Nephron (organoid): ENCODE data around the gene PTPRM.

Experiments used
- H3K27ac Mint-ChIP-seq, 3 experiments: 2 replicates each; pipeline ENCODE4 v1.8.0; 2020; ENCODE audit warnings: mixed read lengths in 3 of 3, mild to moderate bottlenecking in 2 of 3, moderate library complexity in 1 of 3
- H3K27me3 Mint-ChIP-seq: 2 replicates; pipeline ENCODE4 v1.8.0; 2021; ENCODE audit warnings: low read depth, mild to moderate bottlenecking, moderate library complexity, mixed read lengths
- H3K36me3 Mint-ChIP-seq: 2 replicates; pipeline ENCODE4 v1.8.0; 2020; ENCODE audit warnings: low read depth, mixed read lengths
- H3K4me1 Mint-ChIP-seq: 2 replicates; pipeline ENCODE4 v1.8.0; 2020; ENCODE audit warnings: mixed read lengths
- H3K4me3 Mint-ChIP-seq, 3 experiments: 2 replicates each; pipeline ENCODE4 v1.8.0; 2020; ENCODE audit warnings: mild to moderate bottlenecking in 3 of 3, mixed read lengths in 3 of 3, moderate library complexity in 2 of 3
- H3K9me3 Mint-ChIP-seq: 2 replicates; pipeline ENCODE4 v1.8.0; 2020; ENCODE audit warnings: mixed read lengths
- TF ChIP-seq, protein P1 (sequence below), 3 experiments: fragments of 200-600 bp; sonication (generic); IDR thresholded peaks; one replicate each; pipeline ENCODE4 v1.5.0; 2021; ENCODE audit warnings: antibody characterized with exemption in 3 of 3; ENCODE audit not compliant: unreplicated experiment in 3 of 3

Gene PTPRM

DNA sequence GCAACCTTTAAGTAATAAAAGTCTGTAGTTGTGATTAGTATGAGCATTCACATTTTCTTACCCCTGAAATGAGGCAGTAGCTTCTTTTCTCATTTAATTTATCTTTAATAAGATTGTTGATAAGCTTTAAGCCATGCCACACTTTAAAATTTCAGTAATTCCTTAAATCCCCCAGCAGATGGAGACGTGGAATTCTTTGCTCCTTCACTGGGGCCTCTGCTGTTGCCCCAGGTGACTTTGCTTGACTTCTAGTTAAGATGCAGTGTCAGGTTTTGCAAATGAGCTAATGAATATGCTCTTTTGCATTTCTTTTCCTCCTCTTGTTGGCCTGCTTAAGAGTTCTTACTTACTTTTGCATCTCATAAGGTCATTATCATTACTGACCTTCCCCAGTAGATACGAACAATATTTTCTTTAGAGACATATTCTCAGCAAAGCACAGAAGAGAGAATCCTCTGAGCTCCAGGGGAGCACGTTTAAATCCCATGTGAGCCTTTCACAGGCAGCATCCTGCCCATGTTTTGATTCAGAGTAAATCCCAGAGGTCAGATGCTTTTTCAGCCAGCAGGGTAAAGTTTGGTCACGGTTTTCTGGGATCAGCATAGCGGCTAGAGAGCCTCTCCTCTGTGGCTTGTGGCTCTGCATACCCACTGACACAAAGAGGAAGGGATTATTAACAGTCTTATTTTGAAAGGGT, 222.9 kb downstream of the PTPRM start:
- no peak overlapping the region for H3K4me3 Mint-ChIP-seq
- peak overlapping the region; percentile 4 to 78 (median 11) for H3K27ac Mint-ChIP-seq
- H3K27me3 Mint-ChIP-seq = no peaks in the 10 kb centered on the region
- peaks cover 4% of the 10 kb centered on the region for H3K36me3 Mint-ChIP-seq
- no peaks in the 10 kb centered on the region for H3K9me3 Mint-ChIP-seq
- peaks cover 15% of the 10 kb centered on the region for H3K4me1 Mint-ChIP-seq
- TF ChIP-seq, protein P1, sequence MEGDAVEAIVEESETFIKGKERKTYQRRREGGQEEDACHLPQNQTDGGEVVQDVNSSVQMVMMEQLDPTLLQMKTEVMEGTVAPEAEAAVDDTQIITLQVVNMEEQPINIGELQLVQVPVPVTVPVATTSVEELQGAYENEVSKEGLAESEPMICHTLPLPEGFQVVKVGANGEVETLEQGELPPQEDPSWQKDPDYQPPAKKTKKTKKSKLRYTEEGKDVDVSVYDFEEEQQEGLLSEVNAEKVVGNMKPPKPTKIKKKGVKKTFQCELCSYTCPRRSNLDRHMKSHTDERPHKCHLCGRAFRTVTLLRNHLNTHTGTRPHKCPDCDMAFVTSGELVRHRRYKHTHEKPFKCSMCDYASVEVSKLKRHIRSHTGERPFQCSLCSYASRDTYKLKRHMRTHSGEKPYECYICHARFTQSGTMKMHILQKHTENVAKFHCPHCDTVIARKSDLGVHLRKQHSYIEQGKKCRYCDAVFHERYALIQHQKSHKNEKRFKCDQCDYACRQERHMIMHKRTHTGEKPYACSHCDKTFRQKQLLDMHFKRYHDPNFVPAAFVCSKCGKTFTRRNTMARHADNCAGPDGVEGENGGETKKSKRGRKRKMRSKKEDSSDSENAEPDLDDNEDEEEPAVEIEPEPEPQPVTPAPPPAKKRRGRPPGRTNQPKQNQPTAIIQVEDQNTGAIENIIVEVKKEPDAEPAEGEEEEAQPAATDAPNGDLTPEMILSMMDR (IDR thresholded peaks at IDR 0.05; ENCODE audit: unreplicated experiment in 3 of 3) = peak; percentile 53 to 64 (median 63)

DNA sequence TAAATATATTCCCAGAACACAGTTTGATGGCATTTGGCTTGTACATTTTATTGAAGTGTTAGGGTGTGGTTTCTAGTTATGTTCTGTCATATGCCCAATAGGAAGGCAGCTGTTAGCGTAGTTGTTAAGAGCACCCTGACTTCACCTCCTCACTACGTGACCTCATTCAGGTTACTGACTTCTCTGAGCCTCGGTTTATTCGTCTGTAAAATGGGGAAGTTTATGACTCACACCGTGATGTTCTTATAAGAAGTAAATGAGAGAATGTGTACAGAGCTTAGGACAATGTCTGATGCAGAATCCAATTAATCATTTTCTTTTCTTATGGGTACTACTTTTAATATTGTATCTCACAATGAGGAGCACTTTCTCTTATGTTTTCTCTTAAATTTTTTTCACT, 226.0 kb downstream of the PTPRM start:
- TF ChIP-seq, protein P1 (IDR thresholded peaks at IDR 0.05; ENCODE audit: unreplicated experiment in 3 of 3) = no peak
- no peaks in the 10 kb centered on the region for H3K9me3 Mint-ChIP-seq
- no peak overlapping the region for H3K27ac Mint-ChIP-seq
- H3K27me3 Mint-ChIP-seq = no peaks in the 10 kb centered on the region
- H3K36me3 Mint-ChIP-seq = peaks cover 4% of the 10 kb centered on the region
- H3K4me1 Mint-ChIP-seq = peaks cover 17% of the 10 kb centered on the region
- H3K4me3 Mint-ChIP-seq = no peak overlapping the region

DNA sequence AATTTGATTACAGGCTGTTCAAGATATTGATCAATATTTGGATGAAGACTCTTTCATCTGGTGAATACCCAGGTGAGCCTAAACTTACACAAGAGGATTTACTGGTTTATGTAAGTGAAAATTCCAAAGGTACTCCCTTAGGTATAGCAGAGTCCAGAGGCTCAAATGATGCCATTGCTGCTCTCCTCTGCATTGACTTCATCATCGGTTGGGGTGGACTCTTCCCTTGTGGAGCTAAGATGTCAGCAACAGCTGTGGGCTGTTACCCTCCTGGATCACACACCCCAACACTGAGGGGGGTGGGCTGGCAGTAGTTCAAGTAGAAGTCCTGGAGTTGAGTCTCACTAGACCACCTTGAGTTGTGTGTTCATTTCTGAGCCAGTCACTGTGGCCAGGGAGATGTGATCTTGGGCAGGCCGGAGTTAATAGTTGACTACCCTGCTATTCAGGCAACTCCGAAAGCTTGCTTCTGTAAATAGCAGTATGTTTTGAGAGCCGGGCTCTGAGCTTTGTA, 236.9 kb downstream of the PTPRM start:
- Mint-ChIP-seq H3K9me3 (no peaks in the 10 kb centered on the region), H3K27me3 (no peaks in the 10 kb centered on the region), H3K4me1 (no peaks in the 10 kb centered on the region), H3K4me3 (no peak overlapping the region), H3K27ac (peak overlapping the region in 1 of 3 experiments; percentile 5), H3K36me3 (no peaks in the 10 kb centered on the region)
- TF ChIP-seq, protein P1 (IDR thresholded peaks at IDR 0.05; ENCODE audit: unreplicated experiment in 3 of 3) = no peak

DNA sequence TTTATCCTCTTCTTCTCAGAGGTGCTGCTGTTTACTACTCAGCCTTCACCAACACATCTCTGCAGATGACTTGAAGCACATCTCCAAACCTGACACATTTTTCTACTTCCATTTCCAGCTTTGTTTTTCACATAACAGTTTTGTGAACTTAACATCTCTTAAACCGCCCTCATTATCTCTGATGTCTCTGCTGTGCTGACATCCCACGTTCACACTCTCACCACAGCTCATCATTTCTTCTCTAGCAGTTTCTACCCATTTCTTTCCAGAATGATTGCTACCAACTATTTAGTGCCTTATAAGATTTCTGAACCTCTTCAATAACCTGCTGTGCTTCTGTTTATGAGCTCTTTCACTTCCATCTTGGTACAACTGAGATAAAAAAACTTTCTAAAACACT, 238.0 kb downstream of the PTPRM start:
- Mint-ChIP-seq H3K27ac (no peak overlapping the region), H3K4me3 (no peak overlapping the region), H3K9me3 (no peaks in the 10 kb centered on the region), H3K36me3 (no peaks in the 10 kb centered on the region), H3K27me3 (no peaks in the 10 kb centered on the region), H3K4me1 (no peaks in the 10 kb centered on the region)
- TF ChIP-seq, protein P1 (IDR thresholded peaks at IDR 0.05; ENCODE audit: unreplicated experiment in 3 of 3) = no peak

DNA sequence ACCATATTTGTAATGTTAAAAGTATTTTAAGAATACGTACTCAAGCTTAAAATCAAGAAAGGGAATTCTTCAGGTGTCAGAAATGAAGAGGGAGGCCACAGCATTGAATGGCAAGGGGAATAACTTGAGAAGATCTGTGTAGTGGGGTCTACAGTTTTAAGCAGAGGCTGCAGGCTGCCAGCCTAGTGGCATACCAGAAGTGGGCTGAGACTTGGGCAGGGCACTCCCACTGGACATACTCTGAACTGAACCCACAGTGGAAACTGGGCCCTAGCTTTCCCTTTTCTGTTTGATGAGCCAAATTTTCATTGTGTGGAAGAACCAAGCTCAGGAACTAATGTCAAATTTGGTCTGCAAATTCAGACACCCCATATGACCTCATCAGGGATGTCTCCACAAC, 238.8 kb downstream of the PTPRM start:
- no peaks in the 10 kb centered on the region for H3K27me3 Mint-ChIP-seq
- H3K27ac Mint-ChIP-seq = no peak overlapping the region
- H3K36me3 Mint-ChIP-seq = no peaks in the 10 kb centered on the region
- TF ChIP-seq, protein P1 (IDR thresholded peaks at IDR 0.05; ENCODE audit: unreplicated experiment in 3 of 3) = no peak
- H3K4me3 Mint-ChIP-seq = no peak overlapping the region
- H3K4me1 Mint-ChIP-seq = no peaks in the 10 kb centered on the region
- H3K9me3 Mint-ChIP-seq = no peaks in the 10 kb centered on the region

DNA sequence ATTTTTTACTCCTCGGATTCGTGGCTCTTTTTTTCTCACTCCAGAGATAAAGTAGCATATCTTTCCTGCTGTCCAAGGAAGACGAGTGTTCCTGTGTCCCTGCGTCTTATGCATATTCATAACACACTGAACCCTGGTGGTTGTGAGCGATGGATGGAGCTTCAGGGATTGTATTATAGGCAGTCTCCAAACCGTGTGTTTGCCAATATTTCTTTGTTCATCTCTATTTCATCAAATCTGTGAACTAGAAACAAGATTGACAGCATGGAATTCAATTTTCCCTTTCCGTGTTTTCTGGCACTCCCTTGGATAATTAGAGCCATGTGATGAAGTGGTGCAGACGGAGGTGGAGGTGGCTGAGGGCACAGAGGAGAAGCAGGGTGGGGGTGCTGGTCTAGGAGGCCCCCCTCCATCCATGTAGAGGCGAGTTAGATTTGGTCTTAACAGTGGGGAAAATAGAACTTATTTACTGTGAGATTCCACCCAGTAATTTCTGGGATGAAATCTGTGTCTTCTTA, 240.9 kb downstream of the PTPRM start:
- peaks cover 3% of the 10 kb centered on the region for H3K36me3 Mint-ChIP-seq
- H3K27me3 Mint-ChIP-seq = peaks cover 3% of the 10 kb centered on the region
- TF ChIP-seq, protein P1 (IDR thresholded peaks at IDR 0.05; ENCODE audit: unreplicated experiment in 3 of 3) = no peak
- H3K27ac Mint-ChIP-seq = no peak overlapping the region
- H3K9me3 Mint-ChIP-seq = peaks cover 6% of the 10 kb centered on the region
- H3K4me1 Mint-ChIP-seq = peaks cover 11% of the 10 kb centered on the region
- H3K4me3 Mint-ChIP-seq = no peak overlapping the region
